ENCODE data around the gene LRRC25.

LRRC25 gene

DNA sequence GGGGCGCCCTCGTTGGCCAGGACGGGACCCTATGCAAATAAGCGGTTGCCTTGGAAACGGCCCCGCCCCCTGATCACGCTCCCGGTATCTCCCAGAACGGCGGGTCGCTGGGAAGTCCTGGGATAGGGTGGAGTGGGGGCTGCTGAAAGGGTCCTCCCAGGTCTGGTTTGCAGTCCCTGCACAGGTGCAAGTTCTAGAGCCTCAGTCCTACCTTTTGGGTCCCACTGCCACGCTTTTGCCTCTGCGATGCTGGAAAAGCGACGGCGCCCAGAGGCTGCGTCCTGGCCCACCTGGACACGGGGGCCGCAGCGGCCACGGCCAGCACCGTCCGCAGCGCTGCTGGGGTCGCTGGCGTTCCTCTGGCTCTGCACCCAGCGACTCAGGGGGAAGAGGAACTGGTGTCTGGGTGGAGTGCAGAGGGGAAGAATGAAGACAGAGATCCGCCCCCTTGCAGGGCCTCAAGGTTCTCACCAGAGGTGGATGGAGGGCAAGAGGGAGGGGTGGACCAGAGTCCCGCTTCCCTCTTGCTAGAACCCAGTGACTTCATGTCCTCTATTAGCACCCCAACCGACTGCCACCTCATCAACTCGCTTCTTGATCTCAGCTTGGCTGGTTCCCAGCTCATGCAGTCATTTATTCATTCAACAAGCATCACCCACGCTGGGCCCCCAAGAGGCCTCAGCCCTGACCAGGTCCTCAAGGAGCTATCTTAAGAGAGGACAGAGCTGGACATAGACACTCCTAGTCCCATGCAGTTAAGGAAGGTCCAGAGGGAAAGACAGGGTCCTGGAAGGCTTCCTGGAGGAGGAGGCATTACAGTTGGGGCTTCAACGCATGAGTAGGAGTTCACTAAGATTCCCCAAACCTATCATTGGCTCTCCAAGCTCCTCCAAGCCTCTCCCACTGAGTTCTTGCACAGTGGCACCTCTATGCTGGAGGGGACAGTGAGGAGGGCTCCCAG, at the start of gene LRRC25:
Gene LRRC25, minus strand, starts transcription at position 381 of the 961 bp plus-strand sequence. CDS start 659 bp downstream, outside the sequence.
- DNase-seq: no peak

DNA sequence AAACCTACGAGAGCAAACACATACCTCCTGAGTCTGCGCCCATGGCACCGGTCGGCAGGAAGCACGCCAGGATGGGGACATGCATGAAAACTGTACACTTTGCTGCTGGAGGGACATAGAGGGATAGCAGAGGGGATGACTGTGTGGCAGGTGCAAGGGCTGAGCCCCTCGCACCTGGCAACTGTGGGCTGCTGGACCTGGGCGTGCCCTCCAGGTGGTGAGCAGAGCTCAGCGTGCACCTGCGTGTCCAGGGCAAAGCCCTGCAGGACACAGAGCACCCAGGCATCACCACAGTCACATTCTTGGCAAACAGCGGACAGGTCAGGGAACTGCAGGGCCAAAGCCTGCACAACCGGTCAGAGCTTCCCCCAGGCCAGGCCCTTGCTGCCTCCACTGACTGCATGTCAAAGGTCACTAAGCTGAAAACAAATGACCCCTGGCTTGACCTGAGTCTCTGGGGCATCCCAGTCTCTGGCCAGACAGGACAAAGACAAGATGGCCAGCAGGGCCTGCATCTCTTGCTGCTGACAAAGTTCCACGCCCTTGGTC, 49.5 kb upstream of the LRRC25 start:
- DNase-seq: no peak

DNA sequence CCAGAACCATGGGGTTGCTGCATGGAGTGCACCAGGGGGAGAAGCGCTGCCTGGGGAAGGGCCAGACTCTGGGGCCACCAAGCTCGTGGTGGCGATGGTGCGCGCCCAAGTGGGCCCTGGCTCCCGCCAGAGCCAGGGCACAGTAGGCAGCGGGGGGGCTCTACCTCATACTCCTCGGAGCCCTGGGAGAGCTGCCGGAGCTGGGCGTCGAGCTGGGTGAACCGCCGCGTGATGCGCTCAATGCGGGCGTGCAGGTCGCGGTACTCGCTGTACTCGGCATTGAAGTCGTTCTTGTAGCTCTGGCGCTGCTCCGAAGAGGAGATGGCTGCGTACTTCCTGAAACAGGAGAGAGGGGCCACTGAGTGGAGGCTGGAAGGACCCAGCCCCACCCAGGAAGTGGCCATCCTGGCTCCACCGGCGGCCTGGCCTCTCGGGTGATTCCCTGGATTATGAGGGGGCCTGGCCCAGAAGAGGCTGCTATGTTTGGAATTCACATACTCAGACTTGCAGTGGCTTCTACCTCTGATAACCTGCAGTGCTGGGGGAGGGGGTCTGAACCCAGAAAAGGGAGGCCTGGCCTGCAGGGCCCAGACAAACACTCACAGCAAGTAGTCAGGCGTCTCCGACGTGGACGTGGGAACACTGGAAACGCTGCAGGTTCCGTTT, 48.9 kb upstream of the LRRC25 start:
- no peak for DNase-seq

DNA sequence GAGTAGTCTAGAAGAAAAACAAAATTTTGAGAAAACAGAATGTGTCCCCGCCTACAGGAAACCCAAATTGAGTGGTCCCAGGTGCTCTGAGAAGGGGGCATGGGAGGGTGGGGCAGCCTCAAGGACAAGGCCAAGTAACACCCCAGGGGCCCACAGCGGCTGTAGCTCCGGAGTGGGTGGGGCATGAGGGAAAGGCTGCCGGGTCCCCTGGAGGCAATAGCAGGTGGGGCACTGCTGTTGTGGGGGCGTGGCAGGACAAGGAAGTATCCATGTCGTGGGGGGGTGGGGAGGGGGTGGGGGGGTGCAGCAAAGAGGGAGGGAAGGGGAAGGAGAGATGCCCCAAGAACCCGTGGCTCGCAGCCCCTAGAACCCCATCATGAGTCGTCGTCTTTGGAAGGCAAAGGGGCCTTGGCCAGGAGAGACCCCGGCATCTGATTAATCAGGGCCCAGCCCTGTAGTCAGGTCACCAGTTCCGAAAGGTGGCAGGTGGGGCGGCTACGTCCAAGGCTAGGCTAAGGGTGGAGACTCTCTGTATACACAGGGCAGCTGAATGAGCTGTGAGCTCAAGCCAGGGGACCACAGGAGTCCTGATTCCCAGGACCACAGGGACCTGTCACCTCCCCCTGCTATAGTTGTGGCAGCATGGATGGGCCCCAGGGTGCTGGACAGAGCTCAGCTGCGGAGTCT, 48.0 kb upstream of the LRRC25 start:
- DNase-seq: no peak

DNA sequence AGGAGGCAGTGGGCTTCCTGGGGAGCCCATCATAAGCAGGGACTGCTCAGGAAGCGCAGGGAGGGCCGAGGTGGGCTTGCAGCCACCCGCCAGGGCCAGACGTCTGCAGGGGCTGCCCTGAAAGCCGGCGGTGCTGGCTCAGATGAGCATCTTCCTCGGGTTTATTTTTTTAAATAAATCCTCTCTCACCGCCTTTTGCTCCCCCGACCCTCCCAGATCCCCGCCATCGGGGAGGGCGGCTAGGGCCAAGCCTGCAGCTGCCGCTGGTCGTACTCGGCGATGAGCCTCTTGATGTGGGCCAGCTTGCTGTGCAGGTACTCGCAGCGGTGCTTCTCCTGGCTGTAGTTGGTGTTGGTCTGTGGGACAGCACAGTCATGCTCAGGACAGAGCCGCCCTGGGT, 47.1 kb upstream of the LRRC25 start:
- no peak for DNase-seq

DNA sequence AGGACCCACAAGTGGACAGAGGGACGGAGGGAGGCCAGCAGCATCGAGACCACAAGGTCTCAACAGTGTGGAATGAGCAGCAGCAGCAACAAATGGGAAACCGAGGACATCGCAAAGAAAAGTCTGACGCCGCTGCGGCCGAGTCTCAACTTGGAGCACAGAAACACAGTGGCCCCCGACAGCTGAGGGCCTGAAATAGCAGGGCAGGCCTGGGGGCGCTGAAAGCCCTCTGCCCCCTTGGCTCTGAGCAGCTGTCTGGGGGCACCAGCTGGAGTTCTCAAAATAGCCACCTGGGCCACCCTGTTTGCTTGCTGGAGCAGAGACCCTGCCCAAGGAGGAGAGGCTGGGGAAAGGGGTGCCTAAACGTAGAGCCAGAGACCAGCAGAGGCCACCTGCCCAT, 46.4 kb upstream of the LRRC25 start:
- DNase-seq: no peak

DNA sequence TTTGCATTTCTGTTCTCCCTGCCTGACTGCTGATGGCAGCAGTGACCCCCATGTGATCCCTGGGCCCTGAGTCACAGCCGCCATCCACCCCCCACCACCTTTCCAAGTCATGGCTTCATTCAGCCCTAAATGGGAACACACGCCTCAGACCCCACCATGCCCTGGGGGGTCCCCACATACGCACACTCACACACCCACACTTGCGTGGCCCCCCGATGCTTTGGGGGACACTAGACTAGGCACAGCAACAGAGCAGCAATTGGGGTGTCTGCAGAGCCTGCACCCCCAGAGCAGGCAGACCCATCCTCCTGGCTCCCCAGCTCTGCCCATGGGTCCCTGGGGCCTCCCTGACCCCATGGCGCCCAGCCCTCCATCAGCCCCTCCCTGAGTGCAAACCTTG, 46.0 kb upstream of the LRRC25 start:
- DNase-seq: no peak

DNA sequence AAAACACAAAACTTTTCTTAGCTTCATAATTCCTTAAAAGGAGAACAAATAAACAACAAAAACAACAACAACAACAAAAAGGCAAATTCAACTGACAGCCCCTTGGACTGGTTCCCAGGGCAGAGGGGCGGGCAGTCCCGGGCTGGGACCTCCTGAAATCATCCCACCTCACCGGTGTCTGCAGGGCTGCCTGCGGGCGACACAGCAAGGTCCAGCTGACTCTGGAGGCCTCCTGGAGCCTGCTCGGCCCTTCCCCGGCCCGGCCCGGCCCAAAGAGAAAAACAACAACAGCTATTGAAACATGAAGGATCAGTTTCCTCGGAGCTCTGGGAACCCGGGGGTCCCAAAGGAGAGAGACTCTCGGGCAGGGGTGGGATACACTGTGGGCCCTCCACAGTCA, 45.5 kb upstream of the LRRC25 start:
- no peak for DNase-seq

DNA sequence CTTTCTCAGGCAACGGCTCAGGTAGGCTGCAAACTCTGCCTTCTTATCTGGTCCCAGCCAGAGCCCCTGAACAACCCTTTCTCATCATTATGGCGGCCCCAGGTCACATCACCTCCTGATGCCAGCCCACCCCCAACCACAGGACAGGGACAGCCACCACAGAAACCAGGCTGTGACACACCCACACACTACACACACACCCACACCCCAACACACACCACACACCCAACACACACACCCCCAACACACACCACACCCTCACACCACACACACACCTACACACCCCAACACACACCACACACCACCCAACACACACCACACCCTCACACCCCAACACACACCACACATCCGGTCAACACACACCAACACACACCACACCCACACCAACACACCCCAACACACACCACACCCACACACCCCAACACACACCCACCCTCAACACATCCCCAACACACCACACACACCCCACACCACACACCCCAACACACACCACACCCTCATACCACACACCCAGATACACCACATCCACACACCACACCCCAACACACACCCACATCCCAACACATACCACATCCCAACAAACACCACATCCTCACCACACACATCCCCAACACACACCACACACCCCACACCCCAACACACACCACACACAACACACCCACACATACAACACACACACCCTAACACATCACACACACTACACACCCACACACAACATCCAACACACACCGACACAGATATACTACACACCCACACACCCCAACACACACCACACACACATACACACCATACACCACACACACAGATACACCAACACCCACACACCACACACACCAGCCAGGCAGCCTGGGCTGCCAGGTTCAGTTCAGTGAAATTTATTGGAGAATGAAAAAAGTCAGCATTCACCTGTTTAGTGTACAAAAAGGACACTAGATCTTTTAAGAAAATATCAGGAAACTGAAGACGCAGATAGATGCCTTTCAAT, 44.7 kb upstream of the LRRC25 start:
- no peak for DNase-seq

DNA sequence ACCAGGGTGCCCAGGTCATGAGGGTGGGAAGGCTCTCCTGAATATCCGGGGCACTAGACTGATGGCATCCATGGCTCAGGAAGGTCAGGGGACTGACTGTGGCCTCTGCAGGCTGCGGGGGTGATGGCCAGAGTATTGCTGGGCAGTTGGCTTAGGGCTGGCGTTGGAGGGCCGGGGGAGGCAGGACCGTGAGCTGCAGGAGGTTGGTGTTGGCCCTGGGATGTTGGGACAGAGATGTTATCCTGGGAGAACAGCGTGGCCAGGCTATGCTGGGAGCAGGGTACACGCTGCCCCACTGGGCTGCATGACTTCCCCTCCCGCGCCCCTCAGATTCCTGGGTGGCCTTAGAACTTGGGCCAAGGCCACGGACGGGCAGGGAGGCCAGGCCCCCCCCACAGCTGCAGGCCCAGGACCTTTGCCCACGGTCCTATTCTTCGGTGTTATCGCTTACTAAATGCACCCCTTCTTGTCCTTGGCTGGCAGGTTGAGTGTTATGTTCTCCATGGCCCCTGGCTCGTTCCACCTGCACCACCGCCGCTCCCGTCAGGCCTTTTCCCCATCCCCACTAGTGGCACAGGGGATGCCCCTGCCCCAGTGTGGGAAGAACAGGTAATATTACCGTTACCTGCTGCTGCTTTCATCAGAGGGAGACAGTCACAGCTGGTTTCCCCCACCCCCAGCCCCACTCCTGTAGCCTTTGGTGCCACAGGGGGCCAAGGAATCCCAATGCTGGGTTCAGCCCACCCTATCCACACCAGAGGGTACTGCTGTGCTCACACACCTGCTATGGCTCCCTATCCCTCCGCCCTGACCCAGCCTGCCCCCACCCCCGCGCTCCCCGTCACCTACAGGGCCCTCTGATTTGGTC, 43.7 kb upstream of the LRRC25 start:
- no peak for DNase-seq

DNA sequence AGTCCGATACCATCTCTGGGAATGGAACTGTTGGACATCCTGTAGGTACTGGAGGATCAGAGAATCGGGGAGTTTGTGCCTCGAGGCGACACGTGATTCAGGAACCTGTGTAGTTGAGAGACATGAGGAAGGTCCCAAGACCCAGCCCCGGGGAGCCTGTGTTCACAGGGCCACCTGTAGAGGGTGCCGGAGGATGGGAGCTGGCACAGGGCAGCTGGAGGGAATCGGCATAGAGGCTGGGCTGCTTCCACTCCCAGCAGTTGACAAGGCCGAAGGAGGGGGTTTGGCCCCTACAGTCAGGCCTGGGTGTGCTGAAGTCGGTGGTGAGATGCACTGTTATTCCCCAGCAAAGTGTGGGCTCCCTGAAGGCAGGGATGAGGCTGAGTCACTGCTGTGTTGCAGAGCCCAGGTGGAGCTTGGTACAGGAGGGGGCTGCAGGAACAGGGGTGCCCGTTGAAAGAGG, 43.0 kb upstream of the LRRC25 start:
- no peak for DNase-seq

DNA sequence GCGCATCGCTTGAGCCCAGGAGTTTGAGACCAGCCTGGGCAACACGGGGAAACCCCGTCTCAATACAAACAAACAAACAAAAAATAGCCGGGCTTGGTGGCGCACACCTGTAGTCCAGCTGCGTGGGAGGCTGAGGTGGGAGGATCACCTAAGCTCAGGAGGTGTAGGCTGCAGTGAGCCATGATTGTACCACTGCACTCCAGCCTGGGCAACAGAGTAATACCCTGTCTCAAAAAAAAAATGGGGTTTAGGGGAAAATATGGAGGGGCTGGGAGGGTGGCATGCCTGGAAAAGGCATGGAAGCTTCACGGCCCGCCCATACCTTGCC, 42.5 kb upstream of the LRRC25 start:
- no peak for DNase-seq

DNA sequence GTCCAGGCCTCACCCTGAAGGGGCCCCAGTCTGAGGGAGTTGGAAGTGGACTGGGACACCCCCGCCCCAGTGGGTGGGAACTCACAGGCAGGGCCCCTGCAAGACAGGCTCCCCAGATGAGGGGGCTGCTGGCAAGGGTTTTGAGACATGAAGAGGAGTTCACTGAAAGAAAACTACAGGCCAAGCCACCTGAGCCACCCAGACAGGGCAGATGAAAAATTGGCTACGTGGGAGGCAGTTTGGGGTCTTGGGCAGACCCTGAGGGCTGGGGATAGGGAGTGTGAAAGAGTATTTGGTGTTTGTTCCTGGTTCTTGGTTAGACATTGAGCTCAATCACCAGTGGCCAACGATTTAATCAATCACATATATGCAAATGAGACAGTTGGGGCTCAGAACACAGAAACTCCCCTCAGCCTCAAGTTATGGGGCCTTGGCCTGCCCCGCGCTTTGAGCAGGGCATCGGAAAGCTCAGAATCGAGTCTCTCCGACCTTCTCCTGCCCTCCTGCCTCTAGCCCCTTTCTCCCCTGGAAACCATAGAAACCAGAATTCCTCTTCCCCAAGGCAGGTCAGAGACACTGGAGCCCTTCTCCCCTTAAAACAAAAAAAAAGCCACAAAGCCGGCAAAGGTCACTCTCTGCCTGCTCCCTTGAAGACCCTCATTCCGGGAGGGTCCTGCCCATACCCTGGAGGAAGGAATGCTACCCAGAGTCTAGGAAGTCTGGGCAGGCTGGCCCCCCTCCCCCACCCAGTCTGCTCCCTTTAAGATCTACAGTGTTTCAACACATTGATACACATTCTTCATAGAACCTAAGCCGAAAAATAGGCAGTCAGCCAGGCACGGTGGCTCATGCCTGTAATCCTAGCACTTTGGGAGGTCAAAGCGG, 41.8 kb upstream of the LRRC25 start:
- no peak for DNase-seq

DNA sequence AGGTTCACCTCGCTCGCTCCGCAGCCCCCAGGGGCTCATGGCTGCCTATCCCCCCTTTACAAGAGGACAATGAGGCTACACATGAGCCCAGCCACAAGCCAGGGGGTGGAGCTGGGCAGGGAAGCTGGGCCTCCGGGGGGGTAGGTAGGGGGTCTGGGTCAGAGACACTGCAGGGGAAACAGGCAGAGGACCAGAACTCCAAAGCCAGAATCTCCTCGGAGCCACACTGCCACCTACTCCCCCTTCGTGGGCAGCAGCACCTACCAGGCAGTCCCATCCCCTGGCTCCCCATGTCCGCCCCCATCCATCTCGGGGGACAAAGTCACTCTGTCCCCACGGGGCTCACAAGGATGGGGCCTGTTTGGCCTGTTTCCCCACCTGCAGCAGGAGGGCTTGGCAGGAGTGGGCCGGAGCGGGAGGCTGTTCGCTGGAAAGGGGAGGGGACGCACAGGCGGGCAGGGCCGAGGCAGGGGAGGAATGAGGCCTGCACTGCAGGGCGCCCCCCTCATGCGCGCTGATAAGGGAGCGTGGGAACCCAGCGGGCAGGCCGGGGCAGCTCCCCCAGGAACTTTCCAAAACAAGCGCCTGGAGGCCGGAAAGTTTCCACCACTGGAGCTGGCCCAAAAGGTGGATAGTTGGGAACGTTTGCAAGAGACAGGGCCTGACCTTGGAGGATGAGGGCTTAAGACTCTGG, 41.1 kb upstream of the LRRC25 start:
- no peak for DNase-seq

DNA sequence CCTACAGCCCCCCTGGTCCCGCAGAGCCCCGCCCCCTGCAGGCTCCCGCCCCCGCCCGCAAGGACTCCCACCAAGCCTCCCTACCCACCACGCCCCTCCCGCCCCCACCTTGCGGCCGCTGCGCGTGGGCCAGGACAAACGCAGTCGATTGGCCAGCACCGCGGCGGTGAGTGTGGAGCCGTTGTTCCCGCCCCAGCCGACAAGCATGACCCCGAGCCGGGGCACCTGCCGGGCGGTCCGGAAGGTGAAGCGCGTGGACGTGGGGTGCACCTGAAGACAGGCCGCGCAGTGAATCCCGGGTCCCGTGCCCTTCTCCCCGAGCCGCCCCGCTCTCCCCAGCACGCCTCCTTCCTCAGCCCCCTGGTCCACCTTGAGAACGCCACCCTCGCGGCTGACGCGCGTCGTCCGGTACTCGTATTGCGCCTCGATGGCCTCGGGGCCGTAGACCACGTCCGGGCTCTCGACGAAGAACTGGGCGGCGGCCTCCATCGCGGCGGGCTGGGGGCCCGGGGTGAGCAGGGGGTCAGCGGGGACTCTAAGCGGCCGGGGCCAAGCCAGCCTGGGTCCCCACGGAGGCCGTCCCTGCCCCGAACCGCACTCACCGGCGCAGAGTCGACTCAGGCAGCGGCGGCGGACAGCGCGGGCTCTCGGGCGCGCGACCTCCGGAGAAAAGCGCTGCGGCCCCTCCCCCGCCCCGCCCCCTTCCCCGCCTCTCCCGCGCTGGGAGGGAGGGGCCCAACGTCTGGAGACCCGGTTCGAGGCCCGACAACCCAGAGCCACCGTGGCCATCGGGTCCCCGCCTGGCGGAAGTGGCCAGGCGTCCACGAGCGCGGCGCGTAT, 40.3 kb upstream of the LRRC25 start, which contains the start of gene ISYNA1:
Gene ISYNA1, minus strand, starts transcription at position 643 of the 840 bp plus-strand sequence. Its CDS starts 154 bp downstream, at position 489.
- DNase-seq: no peak

DNA sequence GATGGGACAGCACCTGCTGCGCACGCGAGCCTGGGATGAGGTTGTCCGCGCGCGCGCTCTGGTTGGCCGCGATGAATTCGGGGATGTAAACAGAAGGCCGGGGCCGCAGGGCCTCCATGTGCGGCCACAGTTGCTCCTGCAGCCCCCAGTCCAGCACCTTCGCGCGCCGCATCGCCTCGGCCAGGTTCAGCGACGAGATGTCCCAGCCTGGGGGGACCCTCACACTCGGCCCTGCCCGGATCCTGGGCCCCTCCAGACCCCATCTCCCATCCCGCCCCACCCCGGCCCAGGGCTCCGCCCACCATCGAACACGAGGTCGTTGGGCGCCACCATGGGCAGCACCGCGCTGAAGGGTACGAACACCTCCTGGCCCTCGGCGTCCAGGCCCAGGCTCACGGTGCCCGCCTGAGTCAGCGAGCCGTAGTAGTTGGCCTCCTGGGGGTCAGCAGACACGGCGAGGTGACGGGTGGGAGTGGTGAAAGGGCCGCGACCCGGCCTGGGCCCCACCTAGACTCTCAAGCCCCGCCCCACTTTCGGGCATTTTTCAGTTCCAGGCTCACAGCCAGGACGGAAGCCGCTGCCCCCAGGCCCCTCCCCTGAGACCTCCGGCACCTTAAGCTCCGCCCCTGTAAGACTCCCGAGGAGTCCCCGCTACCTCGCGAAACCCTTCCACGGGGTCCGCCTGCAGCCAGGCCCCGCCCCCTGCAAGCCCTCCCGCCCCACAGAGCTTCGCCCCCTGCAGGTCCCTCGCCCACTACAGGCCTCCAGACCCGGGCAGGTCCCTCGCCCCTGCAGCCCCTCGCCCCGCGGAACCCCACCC, 39.5 kb upstream of the LRRC25 start:
- DNase-seq: no peak

Data from NCI-H187 treated with DMSO at 0.1 percent for 48 hours (cell line).